Right atrium auricular region (tissue), 2 donors: ENCODE data around the gene TDRD12. TPM values are rescaled to one million over a fixed set of nuclear protein-coding genes. Genes with fewer than 3 reads are reported as not detected.
"Not testable (repeated sequence)": the region's sequence is repeated elsewhere in the genome, so short reads cannot be mapped to it uniquely, and the experiment has no call there.

Experiments used
- DNase-seq: peaks from one replicate; pipeline ENCODE4 v3.0.0-alpha.2; 2019; ENCODE audit warnings: low spot score
- H3K27ac ChIP-seq, 2 donors: fragments of 200-600 bp; sonication (generic); 1 replicate in 1 of 2; 2 replicates in 1 of 2; pipeline ENCODE4 v1.5.1; 2016 to 2019
- H3K27me3 ChIP-seq, 2 donors: fragments of 200-600 bp; sonication (generic); one replicate each; pipeline versions ENCODE4 v1.5.1 to v1.6.0; 2017 to 2019
- H3K36me3 ChIP-seq: fragments of 200-600 bp; sonication (generic); one replicate; pipeline ENCODE4 v1.5.1; 2016
- H3K4me1 ChIP-seq, 2 donors: fragments of 200-600 bp; sonication (generic); one replicate each; pipeline versions ENCODE4 v1.5.1 to v1.6.0; 2017 to 2019
- H3K4me3 ChIP-seq, 2 donors: fragments of 200-600 bp; sonication (generic); 1 replicate in 1 of 2; 2 replicates in 1 of 2; pipeline ENCODE4 v1.5.1; 2017 to 2019; ENCODE audit warnings: mild to moderate bottlenecking in 1 of 2, moderate library complexity in 1 of 2
- H3K9me3 ChIP-seq, 2 donors: fragments of 200-600 bp; sonication (generic); one replicate each; pipeline ENCODE4 v1.5.1; 2019
- total RNA-seq, 2 donors: library from RNA; depleted of rRNA; stranded (reverse); fragments of >200 nt; gene quantifications; one replicate each; pipeline ENCODE4 v1.1.0, GENCODE V29; 2016
- TF ChIP-seq, protein P1 (sequence below), 2 donors: fragments of 200-600 bp; sonication (generic); IDR thresholded peaks; one replicate each; pipeline ENCODE4 v1.5.1; 2019; ENCODE audit warnings: antibody characterized with exemption in 2 of 2

The TDRD12 gene
- total RNA-seq, 2 donors from 2014 or later = 0.28 to 0.96 TPM

DNA sequence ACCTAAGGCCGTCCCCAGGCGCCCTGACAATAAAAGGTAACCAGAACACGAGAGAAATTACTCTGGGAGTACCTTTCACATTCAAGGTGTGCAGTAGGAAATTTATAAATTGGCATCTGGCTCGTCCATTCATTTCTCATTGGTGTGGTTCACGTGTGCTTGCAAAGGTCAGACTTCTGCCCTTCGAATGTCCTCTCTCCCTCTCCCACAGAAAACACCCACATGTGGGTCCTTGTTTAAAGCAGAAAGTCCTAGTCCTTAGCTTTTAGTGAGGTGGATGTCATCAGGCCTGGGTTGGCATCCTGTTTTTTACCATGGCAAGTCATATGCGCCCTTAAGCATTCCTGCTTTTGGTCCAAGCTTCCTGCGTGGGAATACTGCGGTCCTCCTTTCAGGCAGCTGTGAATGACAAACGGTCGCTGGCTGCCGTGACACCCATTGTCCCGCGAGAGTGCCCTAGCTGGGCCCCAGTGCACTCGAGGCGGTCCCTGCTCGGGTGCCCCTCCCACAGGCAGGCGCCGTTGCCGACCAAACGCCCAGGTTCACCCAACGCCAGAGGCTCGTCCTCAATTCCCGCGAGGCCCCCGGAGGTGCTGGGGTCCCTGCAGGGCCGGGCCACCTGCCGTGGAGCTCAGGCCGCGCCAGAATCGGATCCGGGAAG, 28.1 kb upstream of the TDRD12 start, which contains the start of gene NUDT19:
TSS of gene NUDT19 (plus strand) at position 531 of the 661 bp plus-strand sequence. CDS start 140 bp downstream, outside the sequence.
- Histone ChIP-seq H3K4me1 (peaks cover 0 to 54% of the 10 kb centered on the region in 2 donors), H3K27ac (peak within 1 kb of the TSS; percentile 79 to 90), H3K27me3 (no peaks in the 10 kb centered on the region), H3K9me3 (no peaks in the 10 kb centered on the region), H3K4me3 (peak within 1 kb of the TSS; percentile 74 to 77), H3K36me3 (no peaks in the 10 kb centered on the region)
- DNase-seq = peak; percentile 84
- TF ChIP-seq, protein P1, sequence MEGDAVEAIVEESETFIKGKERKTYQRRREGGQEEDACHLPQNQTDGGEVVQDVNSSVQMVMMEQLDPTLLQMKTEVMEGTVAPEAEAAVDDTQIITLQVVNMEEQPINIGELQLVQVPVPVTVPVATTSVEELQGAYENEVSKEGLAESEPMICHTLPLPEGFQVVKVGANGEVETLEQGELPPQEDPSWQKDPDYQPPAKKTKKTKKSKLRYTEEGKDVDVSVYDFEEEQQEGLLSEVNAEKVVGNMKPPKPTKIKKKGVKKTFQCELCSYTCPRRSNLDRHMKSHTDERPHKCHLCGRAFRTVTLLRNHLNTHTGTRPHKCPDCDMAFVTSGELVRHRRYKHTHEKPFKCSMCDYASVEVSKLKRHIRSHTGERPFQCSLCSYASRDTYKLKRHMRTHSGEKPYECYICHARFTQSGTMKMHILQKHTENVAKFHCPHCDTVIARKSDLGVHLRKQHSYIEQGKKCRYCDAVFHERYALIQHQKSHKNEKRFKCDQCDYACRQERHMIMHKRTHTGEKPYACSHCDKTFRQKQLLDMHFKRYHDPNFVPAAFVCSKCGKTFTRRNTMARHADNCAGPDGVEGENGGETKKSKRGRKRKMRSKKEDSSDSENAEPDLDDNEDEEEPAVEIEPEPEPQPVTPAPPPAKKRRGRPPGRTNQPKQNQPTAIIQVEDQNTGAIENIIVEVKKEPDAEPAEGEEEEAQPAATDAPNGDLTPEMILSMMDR (IDR thresholded peaks at IDR 0.05) = no peak

- Histone ChIP-seq H3K4me3 (peak overlapping the region; percentile 74 to 77), H3K9me3 (no peaks in the 10 kb centered on the region), H3K36me3 (no peaks in the 10 kb centered on the region), H3K27me3 (no peaks in the 10 kb centered on the region), H3K4me1 (peaks cover 0 to 61% of the 10 kb centered on the region in 2 donors), H3K27ac (peak overlapping the region; percentile 79 to 90)
- DNase-seq = no peak
- TF ChIP-seq, protein P1 (IDR thresholded peaks at IDR 0.05) = no peak
Observed at GRCh38 chr19:32691952-32692726, 27.4 kb upstream of the TDRD12 start.

DNA sequence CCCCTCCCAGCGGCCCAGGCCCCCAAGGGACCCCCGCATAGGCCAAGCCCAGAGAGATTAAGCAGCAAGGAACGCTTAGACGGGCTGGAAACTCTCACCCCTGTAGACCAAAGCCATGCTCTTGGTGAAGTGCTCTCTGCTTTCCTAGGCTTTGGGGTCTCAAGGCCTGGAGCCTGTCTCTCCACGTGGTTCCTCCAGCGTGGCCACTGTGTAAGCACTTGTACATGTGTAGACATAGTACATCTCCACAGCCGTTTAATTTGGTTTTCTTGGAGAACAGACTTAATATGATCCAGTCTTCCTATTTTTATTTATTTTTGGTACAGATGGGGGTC, 26.9 kb upstream of the TDRD12 start:
- TF ChIP-seq, protein P1 (IDR thresholded peaks at IDR 0.05) = no peak
- no peak for DNase-seq
- no peaks in the 10 kb centered on the region for H3K9me3 ChIP-seq
- no peaks in the 10 kb centered on the region for H3K27me3 ChIP-seq
- no peaks in the 10 kb centered on the region for H3K36me3 ChIP-seq
- H3K27ac ChIP-seq = peak overlapping the region; percentile 79 to 90
- peak overlapping the region; percentile 74 to 77 for H3K4me3 ChIP-seq
- peaks cover 0 to 61% of the 10 kb centered on the region in 2 donors for H3K4me1 ChIP-seq

DNA sequence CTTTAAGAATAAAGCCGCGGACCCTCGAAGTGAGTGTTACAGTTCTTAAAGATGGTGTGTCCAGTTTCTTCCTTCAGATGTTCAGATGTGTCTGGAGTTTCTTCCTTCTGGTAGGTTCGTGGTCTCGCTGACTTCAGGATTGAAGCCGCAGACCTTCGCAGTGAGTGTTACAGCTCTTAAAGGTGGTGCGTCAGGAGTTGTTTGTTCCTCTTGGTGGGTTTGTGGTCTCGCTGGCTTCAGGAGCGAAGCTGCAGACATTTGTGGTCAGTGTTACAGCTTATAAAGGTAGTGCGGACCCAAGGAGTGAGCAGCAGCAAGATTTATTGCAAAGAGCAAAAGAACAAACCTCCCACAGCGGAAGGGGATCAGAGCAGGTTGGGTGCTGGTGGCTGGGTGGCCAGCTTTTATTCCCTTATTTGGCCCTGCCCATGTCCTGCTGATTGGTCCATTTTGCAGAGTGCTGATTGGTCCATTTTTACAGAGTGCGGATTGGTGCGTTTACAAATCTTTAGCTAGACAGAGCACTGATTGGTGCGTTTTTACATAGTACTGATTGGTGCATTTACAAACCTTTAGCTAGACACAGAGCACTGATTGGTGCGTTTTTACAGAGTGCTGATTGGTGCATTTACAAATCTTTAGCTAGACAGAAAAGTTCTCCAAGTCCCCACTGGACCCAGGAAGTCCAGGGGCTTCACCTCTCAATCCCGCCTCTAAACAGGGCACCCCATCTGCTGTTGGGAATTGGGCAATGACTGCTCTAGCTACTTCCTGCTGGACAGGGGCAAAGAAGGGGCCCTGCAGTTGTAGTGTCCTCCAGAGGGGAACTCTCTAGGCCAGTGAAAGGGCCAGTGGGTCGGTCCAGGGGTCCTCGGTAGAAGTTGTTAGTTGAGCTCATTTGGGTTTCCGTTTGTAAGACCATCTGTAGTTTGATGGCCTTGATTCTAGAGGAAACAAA, 26.1 kb upstream of the TDRD12 start:
- Histone ChIP-seq H3K27ac (peak overlapping the region in 1 of 2 donors; percentile 79), H3K4me3 (peak overlapping the region; percentile 74 to 77), H3K4me1 (peaks cover 0 to 61% of the 10 kb centered on the region in 2 donors)
- H3K27me3 ChIP-seq, H3K9me3 ChIP-seq, DNase-seq, H3K36me3 ChIP-seq: not testable (repeated sequence)

GRCh38 chr19:32694316-32694715, 25.3 kb upstream of the TDRD12 start:
- H3K4me3 ChIP-seq, H3K27me3 ChIP-seq, DNase-seq, H3K27ac ChIP-seq, H3K9me3 ChIP-seq: not testable (repeated sequence)
- peaks cover 10% of the 10 kb centered on the region for H3K36me3 ChIP-seq
- H3K4me1 ChIP-seq = peaks cover 0 to 61% of the 10 kb centered on the region in 2 donors

- not testable (repeated sequence) for H3K27me3 ChIP-seq
- peaks cover 0 to 61% of the 10 kb centered on the region in 2 donors for H3K4me1 ChIP-seq
Observed at GRCh38 chr19:32694851-32695250, 24.7 kb upstream of the TDRD12 start.

GRCh38 chr19:32695506-32695905, 24.1 kb upstream of the TDRD12 start:
- not testable (repeated sequence) for H3K4me3 ChIP-seq, DNase-seq, H3K9me3 ChIP-seq, H3K27ac ChIP-seq, H3K27me3 ChIP-seq
- peaks cover 0 to 57% of the 10 kb centered on the region in 2 donors for H3K4me1 ChIP-seq
- H3K36me3 ChIP-seq = peaks cover 22% of the 10 kb centered on the region

More at GRCh38 chr19:32694851-32695250, 24.7 kb upstream of the TDRD12 start:
- H3K9me3 ChIP-seq, DNase-seq, H3K27ac ChIP-seq, H3K4me3 ChIP-seq: not testable (repeated sequence)
- peaks cover 16% of the 10 kb centered on the region for H3K36me3 ChIP-seq

DNA sequence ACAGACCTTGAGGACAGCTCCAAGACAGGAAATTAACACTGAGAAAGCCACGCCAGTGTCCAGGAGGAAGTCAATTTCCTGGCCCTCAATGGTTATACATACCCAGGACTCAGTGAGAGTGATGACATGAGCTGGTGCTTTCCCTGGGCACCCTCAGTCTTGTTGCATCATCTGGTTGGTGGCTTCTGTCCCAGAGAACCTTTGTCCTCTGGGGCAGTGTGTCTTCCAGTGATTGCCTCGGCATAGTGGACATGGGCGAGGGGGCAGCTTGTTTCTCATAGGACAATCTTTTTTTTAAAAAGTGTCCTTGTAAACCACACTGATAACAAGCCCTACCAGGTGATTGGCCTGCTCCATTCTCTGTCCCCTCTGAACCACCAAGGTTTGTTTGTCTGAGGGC, 22.8 kb upstream of the TDRD12 start:
- H3K27me3 ChIP-seq, H3K4me3 ChIP-seq, H3K27ac ChIP-seq, H3K9me3 ChIP-seq, DNase-seq: not testable (repeated sequence)
- H3K4me1 ChIP-seq = peaks cover 0 to 47% of the 10 kb centered on the region in 2 donors
- H3K36me3 ChIP-seq = peaks cover 22% of the 10 kb centered on the region

GRCh38 chr19:32700129-32700528, 19.4 kb upstream of the TDRD12 start:
- not testable (repeated sequence) for DNase-seq, H3K27ac ChIP-seq, H3K4me3 ChIP-seq, H3K27me3 ChIP-seq
- Histone ChIP-seq H3K4me1 (peaks cover 0 to 19% of the 10 kb centered on the region in 2 donors), H3K9me3 (peaks cover 0 to 19% of the 10 kb centered on the region in 2 donors), H3K36me3 (peaks cover 34% of the 10 kb centered on the region)
